Stimulated activated CD4-positive, alpha-beta T cell treated with anti-CD3 and anti-CD28 coated beads, TNF-alpha, amount 100 ng/mL, for 4 hours (primary cell): ENCODE measurements around the gene RBP5.
A peak's percentile ranks its signal among the peaks of the same experiment; 100 is the strongest.

Source experiments
- DNase-seq, 3 experiments: peaks; one replicate each; pipeline ENCODE4 v3.0.0-alpha.2; 2020; ENCODE audit warnings: low read depth in 3 of 3

The RBP5 gene

DNA sequence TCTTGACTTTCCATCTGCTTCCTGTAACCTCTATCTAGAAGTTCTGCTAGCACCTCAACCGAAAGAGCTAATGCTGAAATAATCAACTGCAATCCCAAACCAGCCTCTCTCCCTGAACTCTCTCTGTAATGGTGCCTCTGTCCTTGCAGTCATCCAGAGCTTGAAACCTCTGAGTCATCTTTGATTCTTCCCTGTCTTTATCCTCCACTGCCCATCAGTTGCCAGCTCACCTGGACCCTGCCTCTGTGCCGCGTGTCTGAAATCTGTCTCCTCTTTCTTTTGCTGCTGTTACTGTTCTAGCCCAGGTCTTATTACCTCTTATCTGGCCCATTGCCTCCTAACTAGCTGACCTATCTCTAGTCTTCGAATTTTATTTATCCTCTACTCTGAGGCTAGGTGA is 17.0 kb upstream of the RBP5 start:
- DNase-seq = no peak

DNA sequence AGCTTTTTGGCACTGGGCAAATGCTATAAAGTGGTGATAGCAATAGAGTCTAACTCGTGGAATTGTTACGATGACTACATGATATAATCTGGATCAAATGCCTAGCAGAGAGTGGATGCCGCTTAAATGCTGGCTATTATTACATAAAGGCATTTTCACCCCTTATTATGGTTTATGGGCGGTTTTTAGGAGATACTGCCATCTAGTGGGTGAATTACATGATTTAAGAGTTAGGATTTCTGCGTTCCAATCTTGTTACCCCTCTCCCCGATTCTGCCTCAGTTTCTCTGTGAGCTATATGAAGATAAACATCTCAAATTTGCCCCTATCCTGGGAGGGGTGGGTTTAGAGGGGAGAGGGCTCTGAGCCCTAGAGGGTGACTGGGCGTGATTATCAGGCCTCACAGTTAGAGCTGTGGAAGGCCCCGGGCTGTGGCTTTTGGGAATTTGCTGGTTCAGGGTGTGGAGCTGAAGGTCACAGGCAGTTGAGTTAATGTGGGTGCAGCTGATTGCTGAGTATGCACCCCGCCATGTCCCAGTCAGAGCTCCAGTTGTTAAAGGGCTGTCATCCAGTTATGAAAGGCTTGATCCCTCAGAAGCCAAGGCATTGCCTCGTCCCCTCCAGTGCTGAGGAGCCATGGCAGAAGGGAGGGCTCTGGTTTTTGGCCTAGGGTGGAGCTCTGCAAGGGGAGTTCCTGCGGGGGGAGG is 15.9 kb upstream of the RBP5 start:
- no peak for DNase-seq

- DNase-seq = no peak
Observed at GRCh38 chr12:7143564-7143963, 14.9 kb upstream of the RBP5 start.

DNA sequence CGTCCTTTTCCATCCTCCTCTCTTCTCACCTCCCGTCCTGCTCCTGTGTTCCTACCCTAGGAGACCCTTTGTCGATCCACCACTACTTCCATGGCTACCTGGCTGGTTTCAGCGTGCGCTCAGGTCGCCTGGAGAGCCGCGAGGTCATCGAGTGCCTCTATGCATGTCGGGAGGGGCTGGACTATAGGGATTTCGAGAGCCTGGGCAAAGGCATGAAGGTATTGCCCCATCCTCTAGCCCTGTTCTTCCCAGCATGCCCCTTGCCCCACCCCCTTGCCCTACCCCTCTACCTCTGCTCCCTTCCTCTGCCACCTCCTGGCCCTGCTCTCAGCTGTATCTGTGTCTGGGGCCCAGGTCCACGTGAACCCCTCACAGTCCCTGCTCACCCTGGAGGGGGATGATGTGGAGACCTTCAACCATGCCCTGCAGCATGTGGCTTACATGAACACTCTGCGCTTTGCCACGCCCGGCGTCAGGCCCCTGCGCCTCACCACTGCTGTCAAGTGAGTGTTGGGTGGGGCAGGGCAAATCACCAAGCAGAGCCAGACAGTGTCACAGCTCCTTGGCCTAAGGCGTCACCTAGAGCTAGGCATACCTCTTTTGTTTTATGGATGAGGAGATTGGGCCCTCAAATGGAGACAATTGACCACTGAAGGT is 14.2 kb upstream of the RBP5 start:
- no peak for DNase-seq

DNA sequence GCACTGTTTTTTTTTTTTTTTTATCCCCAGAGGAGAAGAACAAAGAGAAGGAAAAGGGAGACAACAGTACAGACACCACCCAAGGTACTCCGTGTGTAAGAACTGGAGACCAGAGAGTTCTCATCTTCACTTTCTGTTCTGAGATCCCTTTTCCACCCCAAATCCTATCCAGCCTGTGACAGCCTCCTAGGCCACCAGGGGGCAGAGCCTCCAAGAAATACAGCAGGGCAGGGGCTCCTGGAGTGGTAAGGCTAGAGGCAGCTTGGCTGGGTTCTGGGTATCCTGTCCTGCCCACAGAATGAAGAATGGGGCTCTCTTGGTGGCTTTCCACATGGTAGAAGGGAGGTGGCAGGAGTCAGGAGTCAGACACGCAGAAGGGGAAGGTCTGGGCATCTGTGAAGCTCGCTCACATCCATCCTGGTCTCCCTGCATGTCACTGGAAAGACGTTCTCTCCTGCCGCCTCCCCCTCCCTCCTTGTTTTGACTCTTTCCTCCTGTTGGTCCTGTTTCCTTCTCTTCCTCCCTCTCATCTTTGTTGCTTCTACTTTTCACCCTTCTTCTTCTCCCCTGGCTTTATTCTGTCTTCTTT is 13.5 kb upstream of the RBP5 start:
- DNase-seq = peak; percentile 30 to 35 (median 34)

DNA sequence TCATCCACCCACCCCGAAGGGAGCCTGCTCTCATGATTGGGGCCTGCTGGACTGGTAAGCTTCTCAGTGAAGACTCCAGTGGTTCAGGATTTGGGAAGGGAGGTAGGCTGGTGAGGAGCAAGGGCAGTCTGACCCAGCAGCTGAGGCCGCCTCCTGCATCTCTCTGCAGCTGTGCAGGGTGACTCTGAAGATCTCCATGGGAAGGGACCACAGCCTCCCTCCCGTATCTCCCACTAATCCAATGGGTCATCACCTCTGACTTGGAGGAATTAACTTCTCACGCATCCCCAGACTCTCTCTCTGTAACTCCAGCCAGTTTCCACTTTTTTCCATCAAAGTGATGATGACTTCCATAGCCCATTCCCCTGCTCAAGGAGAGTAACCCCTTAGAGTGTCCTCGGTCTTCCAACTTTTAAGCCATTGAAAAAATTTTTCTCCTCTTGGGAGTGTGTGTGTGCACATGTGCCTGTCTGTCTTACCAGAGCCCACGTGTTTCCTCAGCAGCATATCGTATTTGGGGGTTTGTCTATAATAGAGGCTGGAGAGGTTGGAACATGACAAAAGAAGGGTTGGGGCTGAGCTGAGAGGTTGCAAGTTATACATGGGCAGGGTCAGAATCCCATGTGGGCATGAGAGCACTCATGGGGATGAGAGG is 12.8 kb upstream of the RBP5 start:
- no peak for DNase-seq

- no peak for DNase-seq
Observed at GRCh38 chr12:7139200-7139599, 10.5 kb upstream of the RBP5 start.

- DNase-seq = no peak
Observed at GRCh38 chr12:7137908-7138307, 9.2 kb upstream of the RBP5 start.

GRCh38 chr12:7136676-7137075 is 8.0 kb upstream of the RBP5 start:
- no peak for DNase-seq

GRCh38 chr12:7136071-7136470 is 7.4 kb upstream of the RBP5 start:
- no peak for DNase-seq

GRCh38 chr12:7134396-7135166 is 5.9 kb upstream of the RBP5 start:
- no peak for DNase-seq

- DNase-seq = no peak
Observed at GRCh38 chr12:7131502-7131866, 2.8 kb upstream of the RBP5 start.

- peak in 1 of 3 experiments; percentile 14 for DNase-seq
Observed at GRCh38 chr12:7130701-7131501, 2.2 kb upstream of the RBP5 start.

DNA sequence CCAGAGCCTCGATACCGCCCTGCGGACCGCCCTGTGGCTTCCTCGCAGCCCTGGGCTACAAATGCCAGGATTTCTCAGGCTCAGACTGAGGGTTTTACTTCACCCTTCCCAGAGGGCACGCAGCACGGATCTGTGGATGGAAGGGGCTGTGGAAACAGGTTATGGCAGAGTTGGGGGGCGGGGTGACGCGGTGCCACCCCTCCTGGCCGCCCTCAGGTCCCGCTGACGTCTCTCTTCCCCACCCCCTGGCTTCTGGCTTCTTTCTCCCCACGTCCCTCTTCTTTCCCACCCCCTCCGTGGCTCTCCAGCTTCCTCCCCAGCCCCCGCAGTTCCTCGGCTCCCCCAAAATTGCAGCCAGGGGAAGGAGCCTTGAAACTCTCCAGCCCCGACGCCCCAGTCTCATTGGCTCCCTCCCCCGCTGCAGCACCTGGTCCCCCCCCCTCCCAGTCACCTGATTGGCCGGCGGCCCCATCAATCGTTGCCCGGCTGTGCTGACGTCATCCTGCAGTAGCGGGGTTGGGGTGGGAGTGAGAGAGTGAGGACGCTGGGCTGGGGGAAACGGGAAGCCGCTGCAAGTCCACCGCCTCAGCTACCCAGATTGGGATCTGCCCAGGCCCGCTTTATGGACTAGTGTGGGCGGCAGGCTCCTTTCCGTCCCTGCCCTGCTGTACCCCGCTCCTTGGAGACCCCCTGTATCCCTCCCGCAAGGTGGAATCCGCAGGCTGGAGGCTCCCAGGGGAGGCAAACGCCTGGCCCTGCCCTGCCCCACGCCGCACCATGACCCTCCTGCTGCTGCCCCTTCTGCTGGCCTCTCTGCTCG is 1.4 kb upstream of the RBP5 start, which contains the start of gene CLSTN3:
Gene CLSTN3 (plus strand): TSS at position 500 of the 820 bp plus-strand sequence. CDS start 278 bp downstream, at position 778.
- DNase-seq = peak; percentile 76 to 78 (median 78)

- DNase-seq = no peak
Observed at GRCh38 chr12:7129287-7129871, 690 bp upstream of the RBP5 start.

- no peak for DNase-seq
Observed at GRCh38 chr12:7127916-7128626, 618 bp downstream of the RBP5 start.

DNA sequence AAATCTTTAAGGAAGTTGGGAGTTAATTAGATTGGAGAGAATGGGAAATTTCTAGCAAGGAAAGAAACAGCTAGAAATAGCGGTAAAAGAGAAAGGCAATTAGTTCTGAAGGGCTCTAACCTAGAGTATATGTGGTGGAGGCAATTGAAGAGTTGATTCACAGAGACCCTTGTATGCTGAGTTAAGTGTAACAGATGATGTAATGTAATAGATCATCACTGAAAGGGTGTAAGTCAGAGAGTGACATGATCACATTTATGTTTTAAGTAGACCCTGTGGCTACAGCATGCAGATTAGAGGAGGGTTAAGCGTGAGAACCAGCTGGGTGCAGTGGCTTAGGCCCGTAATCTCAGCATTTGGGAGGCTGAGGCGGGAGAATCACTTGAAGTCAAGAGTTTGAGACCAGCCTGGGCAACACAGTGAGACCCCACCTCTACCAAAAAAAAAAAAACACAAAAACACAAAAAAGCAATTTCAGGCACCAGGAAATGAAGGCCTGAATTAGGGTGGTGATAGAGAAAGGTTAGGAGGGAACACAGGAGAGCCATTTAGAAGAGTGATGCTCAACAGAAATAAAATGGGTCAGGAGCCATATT is 3.0 kb downstream of the RBP5 start:
- DNase-seq = no peak

DNA sequence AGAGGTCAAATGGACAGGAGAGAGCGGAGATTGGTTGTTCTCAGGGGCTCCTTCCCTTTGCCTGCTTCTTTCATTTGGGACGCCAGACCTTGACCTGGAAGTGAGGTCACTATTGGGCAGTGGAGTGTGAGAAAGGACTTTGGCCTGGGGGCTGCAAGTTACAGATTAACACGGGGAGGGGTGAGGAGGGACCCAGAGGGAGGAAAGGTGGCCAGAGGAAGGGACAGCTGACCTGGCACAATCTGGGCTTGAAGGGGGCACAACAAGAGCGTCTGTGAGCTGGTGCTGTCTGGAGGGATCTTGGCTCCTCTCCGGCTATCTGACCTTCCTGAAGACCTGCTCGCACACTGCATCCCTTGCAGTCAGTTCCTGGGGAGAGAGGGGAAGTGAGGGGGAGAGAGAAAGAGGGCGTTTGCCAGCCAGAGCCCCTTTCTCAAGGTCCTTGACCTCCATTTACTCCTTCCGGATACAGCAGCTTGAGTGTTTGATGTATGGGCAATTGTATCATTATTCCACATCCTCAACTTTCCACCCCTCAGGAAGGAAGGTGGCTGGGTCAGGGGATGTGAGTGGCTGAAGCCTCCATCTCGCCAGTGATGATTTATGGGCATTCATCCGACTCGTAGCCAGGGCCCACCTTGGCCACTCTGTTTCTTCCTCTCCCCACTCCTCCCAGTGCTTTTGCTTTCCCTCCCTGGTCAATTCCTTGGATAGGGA is 4.7 kb downstream of the RBP5 start:
- no peak for DNase-seq
